Vagina (tissue), 2 donors: ENCODE measurements around the gene TIAM2. TPM values are rescaled to one million over a fixed set of nuclear protein-coding genes. Genes with fewer than 3 reads are reported as not detected.
"Not testable (repeated sequence)": the region's sequence is repeated elsewhere in the genome, so short reads cannot be mapped to it uniquely, and the experiment has no call there.

ENCODE experiments used
- DNase-seq, 2 donors: peaks; one replicate each; pipeline ENCODE4 v3.0.0-alpha.2; 2017; ENCODE audit errors: extremely low spot score in 2 of 2
- H3K27ac ChIP-seq: fragments of 200-600 bp; sonication (generic); one replicate; pipeline ENCODE4 v1.5.1; 2019
- H3K27me3 ChIP-seq: fragments of 200-600 bp; sonication (generic); one replicate; pipeline ENCODE4 v1.5.1; 2019
- H3K36me3 ChIP-seq, 2 donors: fragments of 200-600 bp; sonication (generic); one replicate each; pipeline ENCODE4 v1.5.1; 2017 to 2019
- H3K4me1 ChIP-seq: fragments of 200-600 bp; sonication (generic); one replicate; pipeline ENCODE4 v1.5.1; 2019
- H3K4me3 ChIP-seq, 2 donors: fragments of 200-600 bp; sonication (generic); 1 replicate in 1 of 2; 2 replicates in 1 of 2; pipeline ENCODE4 v1.5.1; 2016 to 2019
- H3K9me3 ChIP-seq: fragments of 200-600 bp; sonication (generic); one replicate; pipeline ENCODE4 v1.5.1; 2019
- CTCF ChIP-seq, 3 experiments: fragments of 450-650 bp in 2 of 3; fragments of 200-600 bp in 1 of 3; sonication (generic) in 1 of 3; IDR thresholded peaks; one replicate each; pipeline ENCODE4 v1.5.1; 2017 to 2019; ENCODE audit warnings: antibody characterized with exemption in 3 of 3, mild to moderate bottlenecking in 2 of 3, moderate library complexity in 2 of 3
- POLR2A ChIP-seq, 2 donors: fragments of 450-650 bp; IDR thresholded peaks; one replicate each; pipeline ENCODE4 v1.6.1; 2017; ENCODE audit warnings: antibody characterized with exemption in 2 of 2, mild to moderate bottlenecking in 2 of 2, moderate library complexity in 2 of 2
- POLR2AphosphoS5 ChIP-seq, 2 donors: sonication (generic); formaldehyde crosslinking; IDR thresholded peaks; one replicate each; pipeline ENCODE4 v1.9.0; 2017; ENCODE audit warnings: antibody characterized with exemption in 2 of 2, mild to moderate bottlenecking in 2 of 2, low read depth in 1 of 2; ENCODE audit not compliant: insufficient read depth in 1 of 2
- intact Hi-C: fragments of 100-400 bp; cut with DNase I; formaldehyde crosslinking; loops from one replicate; pipeline ENCODE4 v1.15.1; 2023
- total RNA-seq: library from RNA; depleted of rRNA; stranded (reverse); fragments of >200 nt; gene quantifications from one replicate; pipeline ENCODE4 v1.2.3, GENCODE V29; 2016

Gene TIAM2
- total RNA-seq, 1 donor from 2014 or later = 11.5 TPM

GRCh38 chr6:155117785-155118184, 122.7 kb downstream of the TIAM2 start:
- H3K27me3 ChIP-seq = no peaks in the 10 kb centered on the region
- no peak overlapping the region for H3K4me3 ChIP-seq
- H3K27ac ChIP-seq = no peak overlapping the region
- intact Hi-C loops = no loop called here
- TF ChIP-seq CTCF (IDR thresholded peaks at IDR 0.05) = no peak
- TF ChIP-seq POLR2AphosphoS5 (IDR thresholded peaks at IDR 0.05; ENCODE audit: insufficient read depth in 1 of 2, low read depth in 1 of 2) = no peak
- no peak for TF ChIP-seq POLR2A (IDR thresholded peaks at IDR 0.05)
- DNase-seq = no peak
- no peaks in the 10 kb centered on the region for H3K4me1 ChIP-seq
- H3K36me3 ChIP-seq = no peaks in the 10 kb centered on the region
- H3K9me3 ChIP-seq = no peaks in the 10 kb centered on the region

- H3K27me3 ChIP-seq, H3K9me3 ChIP-seq, intact Hi-C loops, DNase-seq, H3K36me3 ChIP-seq, H3K4me1 ChIP-seq, H3K27ac ChIP-seq, H3K4me3 ChIP-seq: not testable (repeated sequence)
These were observed 124.1 kb downstream of the TIAM2 start for GRCh38 chr6:155119201-155119600.

- Histone ChIP-seq H3K9me3 (no peaks in the 10 kb centered on the region), H3K27me3 (no peaks in the 10 kb centered on the region), H3K4me1 (no peaks in the 10 kb centered on the region), H3K27ac (no peak overlapping the region), H3K4me3 (no peak overlapping the region), H3K36me3 (no peaks in the 10 kb centered on the region)
- intact Hi-C loops = no loop called here
- TF ChIP-seq POLR2A (IDR thresholded peaks at IDR 0.05) (no peak), CTCF (IDR thresholded peaks at IDR 0.05) (no peak), POLR2AphosphoS5 (IDR thresholded peaks at IDR 0.05; ENCODE audit: insufficient read depth in 1 of 2, low read depth in 1 of 2) (no peak)
- DNase-seq = no peak
These were observed 124.9 kb downstream of the TIAM2 start for GRCh38 chr6:155120034-155120433.

GRCh38 chr6:155121294-155121693, 126.2 kb downstream of the TIAM2 start:
- no peaks in the 10 kb centered on the region for H3K9me3 ChIP-seq
- intact Hi-C loops = no loop called here
- H3K27me3 ChIP-seq = no peaks in the 10 kb centered on the region
- H3K4me3 ChIP-seq = no peak overlapping the region
- no peak for DNase-seq
- no peaks in the 10 kb centered on the region for H3K36me3 ChIP-seq
- H3K27ac ChIP-seq = no peak overlapping the region
- TF ChIP-seq POLR2A (IDR thresholded peaks at IDR 0.05) (no peak), CTCF (IDR thresholded peaks at IDR 0.05) (no peak)
- H3K4me1 ChIP-seq = no peaks in the 10 kb centered on the region

GRCh38 chr6:155121699-155122098, 126.6 kb downstream of the TIAM2 start:
- Histone ChIP-seq H3K4me1 (no peaks in the 10 kb centered on the region), H3K27me3 (no peaks in the 10 kb centered on the region), H3K27ac (no peak overlapping the region), H3K9me3 (no peaks in the 10 kb centered on the region), H3K4me3 (no peak overlapping the region), H3K36me3 (no peaks in the 10 kb centered on the region)
- no peak for TF ChIP-seq CTCF (IDR thresholded peaks at IDR 0.05)
- TF ChIP-seq POLR2AphosphoS5 (IDR thresholded peaks at IDR 0.05; ENCODE audit: insufficient read depth in 1 of 2, low read depth in 1 of 2) = no peak
- TF ChIP-seq POLR2A (IDR thresholded peaks at IDR 0.05) = no peak
- intact Hi-C loops = no loop called here
- DNase-seq = no peak
